Measurements from ENCODE around the gene LKAAEAR1. TPM values are rescaled to one million over a fixed set of nuclear protein-coding genes. Genes with fewer than 3 reads are reported as not detected.

LKAAEAR1 gene
- polyA plus RNA-seq, 1 donor (not counting 4 experiments of a cell fraction or from before 2014, with no cell fraction given): not detected

DNA sequence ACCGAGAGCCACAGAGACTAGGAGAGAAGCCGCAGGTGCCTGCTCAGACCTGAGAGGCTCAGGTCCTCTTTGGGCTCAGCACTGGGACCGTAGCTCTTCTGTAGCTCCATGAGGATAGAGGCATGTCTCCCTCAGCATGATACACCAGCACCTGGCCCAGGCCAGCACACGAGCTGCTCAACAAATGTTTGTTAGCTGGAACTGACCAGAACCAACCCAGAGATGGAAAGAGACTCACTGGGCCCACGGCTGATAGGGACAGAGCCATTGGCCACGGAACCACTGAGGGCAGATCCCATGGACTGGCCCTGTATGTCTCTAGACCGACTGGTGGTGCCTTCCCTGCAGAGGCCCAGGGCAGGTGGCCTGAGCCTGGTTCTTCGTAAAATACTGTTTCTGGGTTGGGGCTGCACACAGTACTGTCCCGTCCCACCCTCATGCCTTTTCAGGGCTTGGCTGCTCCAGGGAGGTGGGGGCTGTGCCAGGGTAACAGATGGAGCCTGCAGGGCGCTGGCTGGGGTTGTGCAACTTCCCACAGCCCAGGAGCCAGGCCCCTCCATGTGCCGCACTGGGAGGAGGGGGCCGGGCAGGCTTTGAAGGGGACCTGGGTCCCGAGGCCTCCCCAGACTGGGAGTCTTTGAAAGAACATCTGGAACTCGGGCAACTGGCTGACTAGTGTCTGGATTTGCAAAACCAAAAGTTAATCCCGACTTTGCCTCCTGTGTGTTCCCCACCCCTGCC is 43.0 kb downstream of the LKAAEAR1 start:
- H3K27ac ChIP-seq (ENCODE audit: control insufficient read depth, insufficient read depth, low read length): no peak overlapping the region
- no peak for DNase-seq (ENCODE audit: low read depth, low spot score)
- no peak for FAIRE-seq
- TF ChIP-seq, protein P1, sequence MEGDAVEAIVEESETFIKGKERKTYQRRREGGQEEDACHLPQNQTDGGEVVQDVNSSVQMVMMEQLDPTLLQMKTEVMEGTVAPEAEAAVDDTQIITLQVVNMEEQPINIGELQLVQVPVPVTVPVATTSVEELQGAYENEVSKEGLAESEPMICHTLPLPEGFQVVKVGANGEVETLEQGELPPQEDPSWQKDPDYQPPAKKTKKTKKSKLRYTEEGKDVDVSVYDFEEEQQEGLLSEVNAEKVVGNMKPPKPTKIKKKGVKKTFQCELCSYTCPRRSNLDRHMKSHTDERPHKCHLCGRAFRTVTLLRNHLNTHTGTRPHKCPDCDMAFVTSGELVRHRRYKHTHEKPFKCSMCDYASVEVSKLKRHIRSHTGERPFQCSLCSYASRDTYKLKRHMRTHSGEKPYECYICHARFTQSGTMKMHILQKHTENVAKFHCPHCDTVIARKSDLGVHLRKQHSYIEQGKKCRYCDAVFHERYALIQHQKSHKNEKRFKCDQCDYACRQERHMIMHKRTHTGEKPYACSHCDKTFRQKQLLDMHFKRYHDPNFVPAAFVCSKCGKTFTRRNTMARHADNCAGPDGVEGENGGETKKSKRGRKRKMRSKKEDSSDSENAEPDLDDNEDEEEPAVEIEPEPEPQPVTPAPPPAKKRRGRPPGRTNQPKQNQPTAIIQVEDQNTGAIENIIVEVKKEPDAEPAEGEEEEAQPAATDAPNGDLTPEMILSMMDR (optimal IDR thresholded peaks at IDR 0.05 in 1 of 3, IDR thresholded peaks at IDR 0.05 in 1 of 3, conservative IDR thresholded peaks at IDR 0.05 in 1 of 3; ENCODE audit: extremely low read depth in 1 of 3, insufficient read depth in 2 of 3, low read length in 3 of 3): no peak
- no peak for TF ChIP-seq EZH2 (IDR thresholded peaks at IDR 0.05; ENCODE audit: low read length)
- peaks cover 17% of the 10 kb centered on the region for H3K4me1 ChIP-seq (ENCODE audit: control insufficient read depth, extremely low read depth, insufficient read depth, low read length)
- no peak overlapping the region for H3K4me2 ChIP-seq (ENCODE audit: control insufficient read depth, extremely low read depth, insufficient read depth, low read depth, low read length)
- H2AFZ ChIP-seq (ENCODE audit: control insufficient read depth, low read length): no peak overlapping the region
- H3K27me3 ChIP-seq (ENCODE audit: control insufficient read depth, extremely low read depth, insufficient read depth, low read length): peaks cover 39% of the 10 kb centered on the region
- no peak overlapping the region for H3K4me3 ChIP-seq (ENCODE audit: control insufficient read depth in 2 of 3, extremely low read depth in 1 of 3, insufficient read depth in 2 of 3, low read depth in 1 of 3, low read length in 3 of 3)
- dilution Hi-C loops (cut with MboI; ENCODE audit: extremely low pct_ligation_motif_present, low sequenced_read_pairs): no loop called here
- H3K9me1 ChIP-seq (ENCODE audit: control insufficient read depth, extremely low read depth, insufficient read depth, low read length): no peaks in the 10 kb centered on the region
- no peaks in the 10 kb centered on the region for H3K9me3 ChIP-seq (ENCODE audit: control insufficient read depth, low read depth, low read length)
- H4K20me1 ChIP-seq (ENCODE audit: control insufficient read depth, extremely low read depth, insufficient read depth, low read length): no peaks in the 10 kb centered on the region
- H3K79me2 ChIP-seq (ENCODE audit: control insufficient read depth, insufficient read depth, low read length): no peaks in the 10 kb centered on the region
- no peaks in the 10 kb centered on the region for H3K36me3 ChIP-seq (ENCODE audit: control insufficient read depth in 2 of 2, extremely low read depth in 1 of 2, insufficient read depth in 2 of 2, low read length in 2 of 2)
- no peak overlapping the region for H3K9ac ChIP-seq (ENCODE audit: control insufficient read depth, extremely low read depth, insufficient read depth, low read length)

DNA sequence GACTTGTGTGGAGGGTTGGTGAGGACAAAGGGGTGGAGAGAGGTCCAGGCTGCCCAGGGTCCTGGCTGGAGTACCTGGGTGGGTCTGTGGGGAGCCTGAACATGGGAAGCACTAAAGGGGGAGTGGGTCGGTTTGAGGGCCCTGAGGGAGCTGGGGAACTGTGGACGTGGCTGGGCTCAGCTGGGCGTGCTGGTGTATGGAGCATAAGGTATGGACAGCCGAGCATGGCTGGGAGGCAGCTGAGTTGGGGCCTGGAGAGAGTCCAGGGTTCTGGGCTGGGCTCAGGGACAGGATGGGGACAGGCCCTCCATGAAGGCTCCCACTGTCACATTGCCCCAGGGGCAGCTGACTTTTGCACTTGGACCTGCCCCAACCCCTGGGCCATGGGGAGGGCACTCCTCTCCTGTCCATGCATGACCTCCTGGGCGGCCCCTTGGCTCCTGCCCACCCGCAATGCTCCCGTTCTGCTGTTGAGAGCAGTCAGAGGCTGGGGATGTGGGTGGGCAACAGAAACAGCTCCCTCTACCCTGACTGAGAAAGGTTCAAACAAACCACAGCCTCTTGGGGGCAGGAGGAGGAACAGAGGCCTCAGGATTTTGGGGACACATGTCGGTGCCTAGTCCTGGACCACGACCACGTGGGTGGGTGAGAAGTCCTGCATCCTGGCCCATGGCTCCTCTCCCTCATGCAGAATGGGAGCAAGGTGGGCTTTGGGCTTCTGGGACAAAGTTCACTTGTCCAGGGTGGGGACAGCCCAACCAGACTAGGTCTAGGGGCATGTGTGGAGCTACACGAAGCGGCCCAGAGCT is 43.8 kb downstream of the LKAAEAR1 start:
- TF ChIP-seq, protein P1 (optimal IDR thresholded peaks at IDR 0.05 in 1 of 3, IDR thresholded peaks at IDR 0.05 in 1 of 3, conservative IDR thresholded peaks at IDR 0.05 in 1 of 3; ENCODE audit: extremely low read depth in 1 of 3, insufficient read depth in 2 of 3, low read length in 3 of 3): no peak
- TF ChIP-seq EZH2 (IDR thresholded peaks at IDR 0.05; ENCODE audit: low read length): no peak
- FAIRE-seq (no peak), DNase-seq (ENCODE audit: low read depth, low spot score) (no peak)
- peaks cover 32% of the 10 kb centered on the region for H3K27me3 ChIP-seq (ENCODE audit: control insufficient read depth, extremely low read depth, insufficient read depth, low read length)
- peaks cover 17% of the 10 kb centered on the region for H3K4me1 ChIP-seq (ENCODE audit: control insufficient read depth, extremely low read depth, insufficient read depth, low read length)
- H3K4me3 ChIP-seq (ENCODE audit: control insufficient read depth in 2 of 3, extremely low read depth in 1 of 3, insufficient read depth in 2 of 3, low read depth in 1 of 3, low read length in 3 of 3): no peak overlapping the region
- H4K20me1 ChIP-seq (ENCODE audit: control insufficient read depth, extremely low read depth, insufficient read depth, low read length): no peaks in the 10 kb centered on the region
- no peak overlapping the region for H2AFZ ChIP-seq (ENCODE audit: control insufficient read depth, low read length)
- no peaks in the 10 kb centered on the region for H3K79me2 ChIP-seq (ENCODE audit: control insufficient read depth, insufficient read depth, low read length)
- H3K9me1 ChIP-seq (ENCODE audit: control insufficient read depth, extremely low read depth, insufficient read depth, low read length): no peaks in the 10 kb centered on the region
- peaks cover 0 to under 1% of the 10 kb centered on the region in 2 experiments for H3K36me3 ChIP-seq (ENCODE audit: control insufficient read depth in 2 of 2, extremely low read depth in 1 of 2, insufficient read depth in 2 of 2, low read length in 2 of 2)
- H3K27ac ChIP-seq (ENCODE audit: control insufficient read depth, insufficient read depth, low read length): no peak overlapping the region
- no peak overlapping the region for H3K4me2 ChIP-seq (ENCODE audit: control insufficient read depth, extremely low read depth, insufficient read depth, low read depth, low read length)
- dilution Hi-C loops (cut with MboI; ENCODE audit: extremely low pct_ligation_motif_present, low sequenced_read_pairs): no loop called here
- no peaks in the 10 kb centered on the region for H3K9me3 ChIP-seq (ENCODE audit: control insufficient read depth, low read depth, low read length)
- H3K9ac ChIP-seq (ENCODE audit: control insufficient read depth, extremely low read depth, insufficient read depth, low read length): no peak overlapping the region
